ENCODE data around the gene KRIT1.

KRIT1 gene

DNA sequence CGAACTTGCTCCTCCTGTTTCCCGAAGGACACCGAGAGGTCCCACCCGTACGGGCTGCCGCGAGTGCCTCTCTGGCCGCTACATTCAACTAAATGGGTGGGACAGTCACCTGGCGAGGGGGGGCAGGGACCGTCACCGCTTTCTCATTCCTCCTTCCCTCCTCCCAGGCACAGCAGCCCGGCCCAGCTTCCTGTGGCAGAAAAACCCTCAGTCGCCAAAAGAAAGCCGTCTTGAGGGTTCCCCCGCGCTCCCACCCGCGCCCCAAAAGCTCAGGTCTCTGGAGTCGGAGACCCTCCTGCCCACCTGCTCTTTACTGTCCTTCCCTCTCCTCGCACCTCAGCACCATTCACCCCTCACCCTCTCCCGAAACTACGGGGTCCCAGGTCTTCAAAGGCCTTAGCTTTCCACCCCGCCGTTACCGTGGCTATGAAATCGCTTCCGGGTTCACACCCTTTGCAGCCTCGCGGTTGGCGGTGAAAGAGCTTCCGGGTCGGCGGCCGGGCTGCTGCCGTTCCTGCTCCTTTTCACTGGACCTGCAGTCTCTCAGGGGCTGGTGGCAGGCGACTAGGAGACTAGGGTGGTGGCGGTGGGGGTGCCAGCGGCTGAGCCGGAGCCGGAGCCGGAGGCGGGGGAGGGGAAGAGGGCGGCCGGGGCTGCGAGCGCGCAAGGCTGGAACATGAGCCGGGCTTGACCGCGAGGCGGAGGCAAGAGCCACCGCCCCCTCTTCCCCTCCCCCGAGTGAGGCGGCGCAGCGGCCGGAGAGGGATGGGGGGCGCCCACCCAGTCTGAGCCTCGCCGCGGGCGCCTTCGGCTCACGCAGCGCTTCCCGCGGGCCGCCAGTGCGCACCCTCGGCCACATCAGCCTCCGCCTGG, at the start of gene KRIT1, which contains the start of gene ANKIB1:
KRIT1 (minus strand) TSS at position 428 of the 873 bp plus-strand sequence. CDS start 3,779 bp downstream, outside the sequence.
ANKIB1 (plus strand) TSS at position 488 of the 873 bp plus-strand sequence. CDS start 49,005 bp downstream, outside the sequence.
- peaks cover 45% of the 10 kb centered on the region for H3K4me1 Mint-ChIP-seq
- H3K36me3 Mint-ChIP-seq (ENCODE audit: low read depth): peaks cover 6% of the 10 kb centered on the region
- no peaks in the 10 kb centered on the region for H3K27me3 Mint-ChIP-seq (ENCODE audit: low read depth)
- H3K27ac Mint-ChIP-seq: peak within 1 kb of the TSS; percentile 97 to 100 (median 99)
- H3K4me3 Mint-ChIP-seq: peak within 1 kb of the TSS; percentile 98 to 99 (median 99)
- TF ChIP-seq, protein P1, sequence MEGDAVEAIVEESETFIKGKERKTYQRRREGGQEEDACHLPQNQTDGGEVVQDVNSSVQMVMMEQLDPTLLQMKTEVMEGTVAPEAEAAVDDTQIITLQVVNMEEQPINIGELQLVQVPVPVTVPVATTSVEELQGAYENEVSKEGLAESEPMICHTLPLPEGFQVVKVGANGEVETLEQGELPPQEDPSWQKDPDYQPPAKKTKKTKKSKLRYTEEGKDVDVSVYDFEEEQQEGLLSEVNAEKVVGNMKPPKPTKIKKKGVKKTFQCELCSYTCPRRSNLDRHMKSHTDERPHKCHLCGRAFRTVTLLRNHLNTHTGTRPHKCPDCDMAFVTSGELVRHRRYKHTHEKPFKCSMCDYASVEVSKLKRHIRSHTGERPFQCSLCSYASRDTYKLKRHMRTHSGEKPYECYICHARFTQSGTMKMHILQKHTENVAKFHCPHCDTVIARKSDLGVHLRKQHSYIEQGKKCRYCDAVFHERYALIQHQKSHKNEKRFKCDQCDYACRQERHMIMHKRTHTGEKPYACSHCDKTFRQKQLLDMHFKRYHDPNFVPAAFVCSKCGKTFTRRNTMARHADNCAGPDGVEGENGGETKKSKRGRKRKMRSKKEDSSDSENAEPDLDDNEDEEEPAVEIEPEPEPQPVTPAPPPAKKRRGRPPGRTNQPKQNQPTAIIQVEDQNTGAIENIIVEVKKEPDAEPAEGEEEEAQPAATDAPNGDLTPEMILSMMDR (IDR thresholded peaks at IDR 0.05; ENCODE audit: unreplicated experiment in 3 of 3): peak in 1 of 3 experiments; percentile 22
- no peaks in the 10 kb centered on the region for H3K9me3 Mint-ChIP-seq

DNA sequence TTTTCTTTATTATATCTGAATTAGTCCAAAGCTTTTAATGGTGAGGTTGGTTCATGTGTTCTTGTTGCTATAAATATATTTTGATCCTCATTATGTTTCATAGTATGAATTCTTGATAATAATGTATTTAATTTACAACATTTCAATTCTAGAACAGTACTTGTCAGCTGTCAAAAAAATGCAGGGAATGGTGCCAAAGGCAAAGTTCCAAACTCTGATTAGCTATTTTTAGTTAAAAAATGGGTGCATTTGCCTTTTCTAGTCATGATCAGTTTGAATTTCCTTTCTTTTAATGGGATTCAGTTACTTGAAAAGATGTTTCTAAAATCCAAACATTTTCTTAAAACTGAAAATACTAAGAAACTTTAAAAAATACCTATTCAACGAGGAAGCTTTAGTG, 49.7 kb upstream of the KRIT1 start:
- TF ChIP-seq, protein P1 (IDR thresholded peaks at IDR 0.05; ENCODE audit: unreplicated experiment in 3 of 3): no peak
- H3K27me3 Mint-ChIP-seq (ENCODE audit: low read depth): no peaks in the 10 kb centered on the region
- no peak overlapping the region for H3K27ac Mint-ChIP-seq
- no peaks in the 10 kb centered on the region for H3K9me3 Mint-ChIP-seq
- peaks cover 12% of the 10 kb centered on the region for H3K4me1 Mint-ChIP-seq
- no peak overlapping the region for H3K4me3 Mint-ChIP-seq
- peaks cover 11% of the 10 kb centered on the region for H3K36me3 Mint-ChIP-seq (ENCODE audit: low read depth)

DNA sequence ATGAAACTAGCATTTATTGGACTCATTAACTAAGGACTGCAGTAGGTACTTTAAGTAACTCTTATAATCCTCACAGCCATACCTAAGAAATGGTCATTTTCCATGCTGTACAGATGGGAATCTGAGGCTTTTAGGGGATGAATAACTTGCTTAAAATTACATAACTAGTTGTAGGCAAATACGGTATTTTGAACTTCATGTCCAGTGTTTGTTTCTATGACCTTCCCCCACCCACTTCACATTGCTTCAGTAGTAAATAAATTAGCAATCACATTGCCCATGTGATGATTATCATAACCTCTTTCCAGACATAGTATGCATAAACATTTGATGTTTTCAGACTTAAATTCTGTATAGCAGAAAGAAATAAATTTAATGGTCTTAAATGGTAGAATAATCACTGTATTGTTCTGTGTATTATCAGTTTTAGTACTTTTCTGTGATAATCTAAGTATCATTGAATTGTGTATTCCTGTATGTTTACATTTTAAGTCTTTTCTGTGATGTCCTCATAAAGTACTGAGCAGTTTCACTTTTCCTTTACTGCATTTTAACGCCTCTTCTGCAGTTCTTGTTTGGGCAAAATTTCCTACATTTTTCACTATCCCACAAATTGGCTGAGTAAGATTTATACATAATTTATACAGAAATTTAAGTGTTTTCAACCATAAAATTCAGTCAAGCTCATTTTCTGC, 48.3 kb upstream of the KRIT1 start:
- no peaks in the 10 kb centered on the region for H3K9me3 Mint-ChIP-seq
- no peaks in the 10 kb centered on the region for H3K27me3 Mint-ChIP-seq (ENCODE audit: low read depth)
- peak overlapping the region in 1 of 3 experiments; percentile 27 for H3K27ac Mint-ChIP-seq
- TF ChIP-seq, protein P1 (IDR thresholded peaks at IDR 0.05; ENCODE audit: unreplicated experiment in 3 of 3): no peak
- H3K36me3 Mint-ChIP-seq (ENCODE audit: low read depth): peaks cover 9% of the 10 kb centered on the region
- no peak overlapping the region for H3K4me3 Mint-ChIP-seq
- peaks cover 12% of the 10 kb centered on the region for H3K4me1 Mint-ChIP-seq

DNA sequence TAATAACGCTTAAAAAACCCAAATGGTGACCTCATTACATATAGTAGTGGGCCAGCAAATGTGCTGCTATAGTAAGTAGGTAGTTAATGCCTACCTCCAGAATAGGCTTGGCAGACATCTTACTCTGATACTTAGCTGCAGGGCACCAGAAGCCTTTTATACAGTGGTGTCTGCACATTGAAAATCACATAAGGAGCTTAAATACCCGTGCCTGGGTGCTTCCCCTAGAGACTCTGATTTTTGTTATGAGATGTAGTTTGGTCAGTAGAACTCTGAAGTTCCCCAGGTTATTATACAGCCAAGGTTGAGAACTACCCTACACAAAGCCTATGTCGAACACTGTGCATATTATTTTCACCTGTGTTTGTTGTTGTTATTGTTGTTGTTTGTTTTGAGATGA, 47.3 kb upstream of the KRIT1 start:
- peak overlapping the region in 2 of 3 experiments; percentile 0 to 1 for H3K27ac Mint-ChIP-seq

DNA sequence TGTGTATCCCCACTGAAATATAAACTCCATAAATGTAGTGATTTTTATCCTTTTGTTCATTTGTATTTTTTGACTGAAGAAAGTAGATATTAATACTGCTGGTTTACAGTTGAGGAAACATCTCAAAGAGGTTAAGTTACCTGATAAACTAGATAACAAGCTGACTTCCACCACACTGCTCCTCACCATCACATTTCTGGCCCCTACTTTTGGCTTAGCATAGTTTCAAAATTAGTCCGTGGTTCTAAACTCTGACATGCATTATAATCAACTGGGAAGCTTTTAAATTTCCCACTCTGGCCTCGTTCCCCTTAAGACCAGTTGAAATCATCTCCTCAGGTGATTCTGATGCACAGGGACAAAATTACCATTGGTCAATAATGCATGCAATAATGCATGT, 43.6 kb upstream of the KRIT1 start:
- peaks cover 11% of the 10 kb centered on the region for H3K36me3 Mint-ChIP-seq (ENCODE audit: low read depth)
- TF ChIP-seq, protein P1 (IDR thresholded peaks at IDR 0.05; ENCODE audit: unreplicated experiment in 3 of 3): no peak
- peaks cover 5% of the 10 kb centered on the region for H3K9me3 Mint-ChIP-seq
- H3K27me3 Mint-ChIP-seq (ENCODE audit: low read depth): no peaks in the 10 kb centered on the region
- H3K4me1 Mint-ChIP-seq: peaks cover 12% of the 10 kb centered on the region
- no peak overlapping the region for H3K27ac Mint-ChIP-seq
- H3K4me3 Mint-ChIP-seq: no peak overlapping the region

More for the DNA sequence above, 47.3 kb upstream of the KRIT1 start:
- Mint-ChIP-seq H3K9me3 (peaks cover under 1% of the 10 kb centered on the region), H3K4me3 (no peak overlapping the region), H3K4me1 (peaks cover 12% of the 10 kb centered on the region), H3K36me3 (ENCODE audit: low read depth) (peaks cover 11% of the 10 kb centered on the region), H3K27me3 (ENCODE audit: low read depth) (no peaks in the 10 kb centered on the region)
- TF ChIP-seq, protein P1 (IDR thresholded peaks at IDR 0.05; ENCODE audit: unreplicated experiment in 3 of 3): no peak
